HepG2 (cell line): ENCODE measurements around the gene USH2A. TPM values are rescaled to one million over a fixed set of nuclear protein-coding genes. Genes with fewer than 3 reads are reported as not detected.

Experiments
- ATAC-seq: fragments of 200-7000 bp; cut with Tn5 transposase; 3 replicates; pipeline ENCODE4 v1.9.1; 2020; ENCODE audit warnings: mild to moderate bottlenecking, moderate library complexity
- BruUV-seq: library from RNA; stranded (reverse); fragments of 400-500 nt; replicated peaks from 2 replicates; lab custom pipeline; 2021; lab: Mats Ljungman, UMichigan
- CTCF ChIA-PET: fragments of 300-600 bp; formaldehyde crosslinking; extraction: SDS; loops from one replicate; lab custom pipeline; 2021; ENCODE audit warnings: low total read pairs, inconsistent platforms, low intra/inter-chr PET ratio; lab: Yijun Ruan, JAX
- POLR2A ChIA-PET: fragments of 350-600 bp; sonication (Branson Sonifier 250); formaldehyde crosslinking; loops from one replicate; lab custom pipeline; 2020; ENCODE audit warnings: antibody characterized with exemption, inconsistent platforms; lab: Yijun Ruan, JAX
- DNase-seq: peaks from one replicate; pipeline ENCODE4 v3.0.0-alpha.2; 2015; ENCODE audit warnings: low spot score
- FAIRE-seq: peaks from 3 replicates; lab custom pipeline; 2011; peaks lifted over from hg19 to GRCh38; lab: Jason Lieb, UNC
- H2AFZ ChIP-seq: one replicate; pipeline ENCODE4 v1.6.1; 2011; ENCODE audit warnings: low read length, inconsistent platforms
- H3K27ac ChIP-seq: fragments of 300-600 bp; 3 replicates; pipeline ENCODE4 v1.8.0; 2011; ENCODE audit warnings: mixed run types, mild to moderate bottlenecking, mixed read lengths, low read length, inconsistent platforms; ENCODE audit not compliant: insufficient read depth; ENCODE audit errors: extremely low read length
- H3K27me3 ChIP-seq, 2 experiments: fragments of 200-600 bp in 1 of 2; 2 replicates in 1 of 2; 3 replicates in 1 of 2; pipeline versions ENCODE4 v1.6.0 to v1.8.0; 2011; ENCODE audit warnings: low read length in 2 of 2, mild to moderate bottlenecking in 2 of 2, moderate library complexity in 2 of 2, inconsistent platforms in 1 of 2; ENCODE audit not compliant: insufficient read depth in 2 of 2, control insufficient read depth in 1 of 2
- H3K36me3 ChIP-seq, 2 experiments: fragments of 200-600 bp in 1 of 2; replicated peaks in 1 of 2; 2 replicates in 1 of 2; 3 replicates in 1 of 2; pipeline versions ENCODE4 v1.5.1 to v1.8.0; 2011; ENCODE audit warnings: low read length in 2 of 2, inconsistent platforms in 1 of 2; ENCODE audit not compliant: insufficient read depth in 2 of 2, control insufficient read depth in 1 of 2
- H3K4me1 ChIP-seq: 2 replicates; pipeline ENCODE4 v1.5.1; 2012; ENCODE audit warnings: low read length, inconsistent platforms; ENCODE audit not compliant: insufficient read depth
- H3K4me2 ChIP-seq: 2 replicates; pipeline ENCODE4 v1.6.0; 2011; ENCODE audit warnings: low read depth, low read length, inconsistent platforms
- H3K4me3 ChIP-seq, 3 experiments: fragments of 200-600 bp in 1 of 3; sonication (generic), shearing (Covaris generic) in 1 of 3; replicated peaks in 1 of 3; 2 replicates each; pipeline ENCODE4 v1.5.1; 2011 to 2016; ENCODE audit warnings: low read length in 3 of 3, inconsistent platforms in 2 of 3, low read depth in 2 of 3, mild to moderate bottlenecking in 2 of 3, control low read depth in 1 of 3, mixed read lengths in 1 of 3; ENCODE audit not compliant: insufficient read depth in 1 of 3
- H3K79me2 ChIP-seq: one replicate; pipeline ENCODE4 v1.6.1; 2011; ENCODE audit warnings: low read length, inconsistent platforms; ENCODE audit not compliant: insufficient read depth
- H3K9ac ChIP-seq: 2 replicates; pipeline ENCODE4 v1.6.0; 2011; ENCODE audit warnings: mild to moderate bottlenecking, low read depth, low read length, inconsistent platforms; ENCODE audit not compliant: insufficient read depth
- H3K9me3 ChIP-seq: 2 replicates; pipeline ENCODE4 v1.5.1; 2012; ENCODE audit warnings: mild to moderate bottlenecking, low read length
- H4K20me1 ChIP-seq: 2 replicates; pipeline ENCODE4 v1.6.0; 2011; ENCODE audit warnings: inconsistent platforms, mild to moderate bottlenecking, low read length, moderate library complexity; ENCODE audit not compliant: insufficient read depth
- CSRNP2 ChIP-seq: sonication (generic); formaldehyde crosslinking; conservative IDR thresholded peaks from 2 replicates; pipeline ENCODE4 v1.8.0; 2022; ENCODE audit warnings: low read depth, missing genetic modification reagents
- GLI4 ChIP-seq: sonication (generic); formaldehyde crosslinking; IDR thresholded peaks from 2 replicates; pipeline ENCODE4 v1.5.1; 2020; ENCODE audit warnings: missing genetic modification reagents, mild to moderate bottlenecking, moderate library complexity, borderline replicate concordance
- HBP1 ChIP-seq: IDR thresholded peaks from 2 replicates; pipeline ENCODE4 v1.6.1; 2016; ENCODE audit warnings: low read depth, control low read depth
- KDM3A ChIP-seq: IDR thresholded peaks from 2 replicates; pipeline ENCODE4 v1.6.1; 2018; ENCODE audit warnings: low read depth, missing compliant biosample characterization
- MAZ ChIP-seq, 2 experiments: sonication (generic) in 1 of 2; formaldehyde crosslinking in 1 of 2; IDR thresholded peaks; 2 replicates each; pipeline versions ENCODE4 v1.5.0 to v1.6.1; 2012 to 2020; ENCODE audit warnings: low read depth in 2 of 2, mild to moderate bottlenecking in 2 of 2, borderline replicate concordance in 1 of 2, improper control_type of control experiment in 1 of 2, low read length in 1 of 2, missing genetic modification reagents in 1 of 2, moderate library complexity in 1 of 2
- PAX8 ChIP-seq: sonication (generic); formaldehyde crosslinking; IDR thresholded peaks from 2 replicates; pipeline ENCODE4 v1.8.0; 2022; ENCODE audit warnings: mild to moderate bottlenecking, missing genetic modification reagents, borderline replicate concordance
- SRSF9 ChIP-seq: fragments of 200-400 bp; formaldehyde crosslinking; IDR thresholded peaks from 2 replicates; pipeline ENCODE4 v1.6.1; 2018; ENCODE audit warnings: borderline replicate concordance, mild to moderate bottlenecking, low read depth, low read length; ENCODE audit not compliant: insufficient read depth, poor library complexity, severe bottlenecking
- THYN1 ChIP-seq: sonication (generic); formaldehyde crosslinking; IDR thresholded peaks from 2 replicates; pipeline ENCODE4 v1.8.1; 2023; ENCODE audit warnings: low read depth, mild to moderate bottlenecking, moderate library complexity, missing genetic modification reagents, borderline replicate concordance
- U2AF2 ChIP-seq: fragments of 200-400 bp; formaldehyde crosslinking; IDR thresholded peaks from 2 replicates; pipeline ENCODE4 v1.6.1; 2017; ENCODE audit warnings: low read depth, mild to moderate bottlenecking, low read length
- ZNF362 ChIP-seq: sonication (generic); formaldehyde crosslinking; IDR thresholded peaks from 2 replicates; pipeline ENCODE4 v1.4.0; 2020; ENCODE audit warnings: missing genetic modification reagents, mild to moderate bottlenecking, borderline replicate concordance
- ZNF530 ChIP-seq: sonication (generic); formaldehyde crosslinking; IDR thresholded peaks from 2 replicates; pipeline ENCODE4 v1.5.0; 2020; ENCODE audit warnings: low read depth, mild to moderate bottlenecking, missing genetic modification reagents
- ZNF567 ChIP-seq: sonication (generic); formaldehyde crosslinking; IDR thresholded peaks from 2 replicates; pipeline ENCODE4 v1.8.1; 2023; ENCODE audit warnings: mild to moderate bottlenecking, missing genetic modification reagents, borderline replicate concordance
- ZNF619 ChIP-seq: sonication (generic); formaldehyde crosslinking; IDR thresholded peaks from 2 replicates; pipeline ENCODE4 v1.4.0; 2020; ENCODE audit warnings: mild to moderate bottlenecking, missing genetic modification reagents
- ZNF878 ChIP-seq: sonication (generic); formaldehyde crosslinking; IDR thresholded peaks from 2 replicates; pipeline ENCODE4 v1.8.1; 2023; ENCODE audit warnings: mild to moderate bottlenecking, missing genetic modification reagents, moderate library complexity
- ZXDC ChIP-seq: sonication (generic); formaldehyde crosslinking; IDR thresholded peaks from 2 replicates; pipeline ENCODE4 v1.5.0; 2020; ENCODE audit warnings: mild to moderate bottlenecking, missing genetic modification reagents
- in situ Hi-C: cut with HindIII; loops from 2 replicates; pipeline ENCODE4 v1.10.0; 2017; ENCODE audit warnings: low pct_unique_long_range_greater_than_20kb; ENCODE audit not compliant: extremely low pct_ligation_motif_present
- intact Hi-C: fragments of 100-400 bp; cut with micrococcal nuclease; formaldehyde crosslinking; loops from one replicate; pipeline ENCODE4 v1.10.0; 2022; ENCODE audit not compliant: unreplicated experiment
- polyA plus RNA-seq, 8 experiments: library from polyadenylated mRNA; depleted of rRNA in 3 of 8; stranded (reverse) in 7 of 8; unstranded in 1 of 8; fragments of >200 nt; fragmentation: Illumina TruSeq in 4 of 8; extraction: Trizol in 4 of 8; gene quantifications; 2 replicates each; pipeline versions ENCODE4 v1.2.1 to v1.2.3, GENCODE V29; 2011 to 2016; ENCODE audit warnings: low read depth in 4 of 8, missing spikeins in 1 of 8, mixed read lengths in 1 of 8; ENCODE audit not compliant: insufficient read depth in 1 of 8
- total RNA-seq, 5 experiments: library from RNA; depleted of rRNA; stranded (reverse); fragments of >200 nt; fragmentation: Illumina TruSeq; extraction: Trizol; gene quantifications; 2 replicates each; pipeline ENCODE4 v1.2.3, GENCODE V29; 2016; ENCODE audit warnings: low read depth in 1 of 5

The USH2A gene
- total and polyA plus RNA-seq, 2 of the 13 experiments (the other 11 are each of a cell fraction or from before 2014, with no cell fraction given) = 0.02 TPM; not detected in 1

GRCh38 chr1:216459651-216460207, 36.5 kb upstream of the USH2A start (continued):
- TF ChIP-seq ZXDC (CRISPR knock-in tag) = no peak

- Histone ChIP-seq H3K4me3 (no peak overlapping the region), H3K4me2 (no peak overlapping the region), H3K27me3 (no peaks in the 10 kb centered on the region; a peak in 1 of 5 replicates), H3K4me1 (no peaks in the 10 kb centered on the region), H3K79me2 (no peaks in the 10 kb centered on the region), H3K36me3 (no peaks in the 10 kb centered on the region), H3K27ac (no peak overlapping the region), H3K9ac (no peak overlapping the region), H2AFZ (no peak overlapping the region), H4K20me1 (no peaks in the 10 kb centered on the region), H3K9me3 (no peaks in the 10 kb centered on the region)
- no peak for ATAC-seq
- DNase-seq = no peak
- ChIA-PET CTCF (no interaction called here), POLR2A (no interaction called here)
- no peak for FAIRE-seq
- in situ Hi-C loops = no loop called here
- intact Hi-C loops = no loop called here
- no TSS peak for BruUV-seq
- TF ChIP-seq U2AF2 (no peak), ZNF530 (CRISPR knock-in tag) (no peak), ZNF567 (CRISPR knock-in tag) (no peak), ZNF362 (CRISPR knock-in tag) (no peak), GLI4 (no peak), ZNF619 (no peak), SRSF9 (no peak), ZNF878 (CRISPR knock-in tag) (no peak), PAX8 (no peak), THYN1 (no peak), HBP1 (no peak), MAZ (IDR thresholded peaks at IDR 0.05; ENCODE audit: borderline replicate concordance, low read depth, low read length) (no peak), MAZ (CRISPR knock-in tag; IDR thresholded peaks at IDR 0.05; ENCODE audit: low read depth) (no peak), KDM3A (CRISPR knock-in tag) (no peak), CSRNP2 (no peak)
Measured at GRCh38 chr1:216458812-216459211, 35.6 kb upstream of the USH2A start.
